Esophagus muscularis mucosa (tissue), 3 donors: ENCODE data around the gene HERC2.
"Not testable (repeated sequence)": the region's sequence is repeated elsewhere in the genome, so short reads cannot be mapped to it uniquely, and the experiment has no call there.

ENCODE experiments used
- POLR2A ChIP-seq: fragments of 450-650 bp; IDR thresholded peaks from one replicate; pipeline ENCODE4 v1.6.1; 2017; ENCODE audit warnings: antibody characterized with exemption, moderate library complexity, mild to moderate bottlenecking, low read depth
- TF ChIP-seq, protein P1 (sequence below), 3 experiments: fragments of 200-600 bp in 2 of 3; fragments of 450-650 bp in 1 of 3; sonication (generic) in 2 of 3; IDR thresholded peaks; one replicate each; pipeline ENCODE4 v1.5.1; 2017 to 2019; ENCODE audit warnings: antibody characterized with exemption in 3 of 3, mild to moderate bottlenecking in 2 of 3, moderate library complexity in 1 of 3

- TF ChIP-seq POLR2A, result not testable (repeated sequence)
- TF ChIP-seq, protein P1, sequence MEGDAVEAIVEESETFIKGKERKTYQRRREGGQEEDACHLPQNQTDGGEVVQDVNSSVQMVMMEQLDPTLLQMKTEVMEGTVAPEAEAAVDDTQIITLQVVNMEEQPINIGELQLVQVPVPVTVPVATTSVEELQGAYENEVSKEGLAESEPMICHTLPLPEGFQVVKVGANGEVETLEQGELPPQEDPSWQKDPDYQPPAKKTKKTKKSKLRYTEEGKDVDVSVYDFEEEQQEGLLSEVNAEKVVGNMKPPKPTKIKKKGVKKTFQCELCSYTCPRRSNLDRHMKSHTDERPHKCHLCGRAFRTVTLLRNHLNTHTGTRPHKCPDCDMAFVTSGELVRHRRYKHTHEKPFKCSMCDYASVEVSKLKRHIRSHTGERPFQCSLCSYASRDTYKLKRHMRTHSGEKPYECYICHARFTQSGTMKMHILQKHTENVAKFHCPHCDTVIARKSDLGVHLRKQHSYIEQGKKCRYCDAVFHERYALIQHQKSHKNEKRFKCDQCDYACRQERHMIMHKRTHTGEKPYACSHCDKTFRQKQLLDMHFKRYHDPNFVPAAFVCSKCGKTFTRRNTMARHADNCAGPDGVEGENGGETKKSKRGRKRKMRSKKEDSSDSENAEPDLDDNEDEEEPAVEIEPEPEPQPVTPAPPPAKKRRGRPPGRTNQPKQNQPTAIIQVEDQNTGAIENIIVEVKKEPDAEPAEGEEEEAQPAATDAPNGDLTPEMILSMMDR (IDR thresholded peaks at IDR 0.05), result not testable (repeated sequence)
Observed at GRCh38 chr15:28294560-28294959, 27.4 kb downstream of the HERC2 start.
